ENCODE results near the gene BTNL2. TPM values are rescaled to one million over a fixed set of nuclear protein-coding genes. Genes with fewer than 3 reads are reported as not detected.

Gene BTNL2
- total and polyA plus RNA-seq, 2 donors (not counting 3 experiments of a cell fraction or from before 2014, with no cell fraction given) = not detected

Small RNA genes within 50 kb of the gene (small RNA-seq; reads per million reads assigned to genes)
- not detected for gene RNU6-603P (ENCODE audit: insufficient read depth, insufficient read length, low read depth, low replicate concordance)

Other genes starting within 250 kb of the BTNL2 start
- gene EGFL8, start 242.6 kb downstream of the BTNL2 start, total RNA-seq = 12.6 and 13.6 TPM in 2 replicates
- gene EGFL8, start 242.6 kb downstream of the BTNL2 start, polyA plus RNA-seq = 9.0 and 9.8 TPM in 2 replicates
- 38.4 and 45.1 TPM in 2 replicates for gene AGPAT1, start 231.1 kb downstream of the BTNL2 start, total RNA-seq
- gene AGPAT1, start 231.1 kb downstream of the BTNL2 start, polyA plus RNA-seq = 132 and 151 TPM in 2 replicates
- 48.0 and 49.2 TPM in 2 replicates for gene RNF5, start 228.8 kb downstream of the BTNL2 start, total RNA-seq
- gene RNF5, start 228.8 kb downstream of the BTNL2 start, polyA plus RNA-seq = 96.0 and 100 TPM in 2 replicates
- gene AGER, start 222.9 kb downstream of the BTNL2 start, total RNA-seq = 12.0 and 18.5 TPM in 2 replicates
- gene AGER, start 222.9 kb downstream of the BTNL2 start, polyA plus RNA-seq = 4.6 and 5.1 TPM in 2 replicates
- gene PBX2, start 217.0 kb downstream of the BTNL2 start, total RNA-seq = 95.9 and 100 TPM in 2 replicates
- 75.5 and 82.3 TPM in 2 replicates for gene PBX2, start 217.0 kb downstream of the BTNL2 start, polyA plus RNA-seq
- 21.6 and 22.8 TPM in 2 replicates for gene GPSM3, start 214.5 kb downstream of the BTNL2 start, total RNA-seq
- 19.5 and 24.9 TPM in 2 replicates for gene GPSM3, start 214.5 kb downstream of the BTNL2 start, polyA plus RNA-seq
- 114 and 120 TPM in 2 replicates for gene NOTCH4, start 183.1 kb downstream of the BTNL2 start, total RNA-seq
- 41.7 and 41.8 TPM in 2 replicates for gene NOTCH4, start 183.1 kb downstream of the BTNL2 start, polyA plus RNA-seq
- not detected in 2 replicates for gene TSBP1, start 35.3 kb downstream of the BTNL2 start, total RNA-seq
- not detected in 2 replicates for gene TSBP1, start 35.3 kb downstream of the BTNL2 start, polyA plus RNA-seq
- not detected in 2 replicates for gene HLA-DRA, start 32.7 kb upstream of the BTNL2 start, total RNA-seq
- not detected in 2 replicates for gene HLA-DRA, start 32.7 kb upstream of the BTNL2 start, polyA plus RNA-seq
- not detected in 2 replicates for gene HLA-DRB5, start 123.1 kb upstream of the BTNL2 start, total RNA-seq
- not detected in 2 replicates for gene HLA-DRB5, start 123.1 kb upstream of the BTNL2 start, polyA plus RNA-seq
- gene HLA-DRB1, start 182.7 kb upstream of the BTNL2 start, total RNA-seq = not detected in 2 replicates
- not detected in 2 replicates for gene HLA-DRB1, start 182.7 kb upstream of the BTNL2 start, polyA plus RNA-seq
- not detected in 2 replicates for gene HLA-DQA1, start 230.2 kb upstream of the BTNL2 start, total RNA-seq
- not detected in 2 replicates for gene HLA-DQA1, start 230.2 kb upstream of the BTNL2 start, polyA plus RNA-seq